GM18505 (cell line): ENCODE data around the gene DDB1.

Experiments
- ATAC-seq: cut with Tn5 transposase; IDR thresholded peaks from one replicate; pipeline ENCODE4 v1.9.1; 2021; ENCODE audit not compliant: unreplicated experiment
- POLR2A ChIP-seq: IDR thresholded peaks from 4 replicates; pipeline ENCODE4 v1.6.1; 2011; ENCODE audit warnings: borderline replicate concordance; ENCODE audit not compliant: insufficient read depth, insufficient read length; ENCODE audit errors: extremely low read depth

The DDB1 gene

GRCh38 chr11:61362542-61362875, 29.6 kb upstream of the DDB1 start:
- TF ChIP-seq POLR2A = no peak
- peak; percentile 1 for ATAC-seq

GRCh38 chr11:61361741-61362541, 29.0 kb upstream of the DDB1 start, which contains the start of the genes CYB561A3 and TMEM138:
Gene CYB561A3, minus strand, starts transcription at chr11:61361882. Its CDS starts 5,169 bp downstream, at chr11:61356713.
Gene TMEM138, plus strand, starts transcription at chr11:61362374. Its CDS starts 2,017 bp downstream, at chr11:61364391.
- peak; percentile 77 for ATAC-seq
- TF ChIP-seq POLR2A = peak; percentile 99

DNA sequence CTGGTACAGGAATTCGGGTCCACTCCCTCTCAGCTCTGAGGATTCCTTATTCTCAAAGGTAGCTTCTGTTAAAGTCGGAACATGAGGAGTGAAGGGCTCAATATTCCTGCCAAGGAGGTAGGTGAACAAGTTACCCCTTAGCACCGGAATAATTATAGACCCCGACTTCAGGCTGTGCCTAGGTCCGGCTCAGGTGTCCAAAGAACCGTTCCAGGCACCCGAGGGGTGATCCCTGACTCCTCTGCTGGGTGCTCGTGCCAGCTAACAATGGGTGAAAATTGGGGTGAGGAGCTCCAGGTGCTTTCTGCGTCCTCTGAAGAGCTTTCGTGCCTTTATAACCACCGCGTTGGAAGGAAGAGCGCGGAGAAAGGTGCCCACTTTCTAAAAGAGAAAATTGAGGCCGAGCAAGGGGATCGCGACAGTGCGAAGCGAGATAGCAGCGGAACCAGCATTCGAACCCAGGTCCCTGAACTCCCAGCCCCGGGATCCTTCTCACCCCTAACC, 28.4 kb upstream of the DDB1 start:
- no peak for TF ChIP-seq POLR2A
- ATAC-seq = no peak

- no peak for ATAC-seq
- no peak for TF ChIP-seq POLR2A
Observed at GRCh38 chr11:61359516-61359915, 26.6 kb upstream of the DDB1 start.

- TF ChIP-seq POLR2A = no peak
- ATAC-seq = no peak
Observed at GRCh38 chr11:61358566-61358965, 25.7 kb upstream of the DDB1 start.

DNA sequence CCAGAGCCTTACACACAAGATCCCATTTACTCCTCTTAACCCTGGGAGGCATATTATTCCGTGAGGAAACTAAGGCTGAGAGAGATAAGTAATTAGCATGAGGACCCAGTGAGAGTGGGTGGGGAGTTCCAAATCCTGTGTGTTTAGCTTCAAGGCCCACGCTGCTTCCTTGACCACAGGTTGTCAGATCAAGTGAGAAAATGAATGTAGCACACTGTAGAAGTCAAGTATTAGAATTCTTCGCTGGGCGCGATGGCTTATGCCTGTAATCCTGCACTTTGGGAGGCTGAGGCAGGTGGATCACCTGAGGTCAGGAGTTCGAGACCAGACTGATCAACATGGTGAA, 25.0 kb upstream of the DDB1 start:
- no peak for ATAC-seq
- TF ChIP-seq POLR2A = no peak

DNA sequence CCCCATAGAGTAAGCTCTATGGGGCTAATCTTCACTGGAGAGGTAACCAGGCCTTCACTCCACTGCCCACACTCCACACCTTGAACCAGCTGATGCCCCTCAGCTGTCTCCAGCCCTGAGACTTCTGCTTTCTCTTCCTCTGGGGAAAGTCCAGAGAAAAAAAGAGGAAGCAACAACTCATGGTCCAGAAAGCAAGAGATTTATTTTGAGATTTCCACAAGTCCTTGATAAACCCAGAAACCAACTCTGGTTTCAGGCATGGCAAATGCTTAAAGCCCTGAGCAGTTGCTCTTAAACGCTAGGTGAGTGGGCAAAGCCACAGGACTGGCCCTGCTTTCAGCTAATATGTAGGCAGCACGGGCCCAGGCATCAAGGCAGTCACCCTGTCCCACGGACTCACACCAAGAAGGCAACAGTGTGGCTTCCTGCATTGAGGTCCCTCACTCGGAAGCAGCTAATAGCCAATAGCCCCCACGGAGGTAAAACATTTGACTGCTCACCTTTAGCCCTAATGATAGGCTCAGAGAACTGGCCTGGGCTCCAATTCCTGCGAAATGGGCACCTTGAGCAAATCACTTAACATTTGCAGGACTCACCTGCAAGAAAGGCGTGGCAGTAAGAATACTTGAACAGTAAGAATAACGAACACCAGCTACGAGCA, 24.5 kb upstream of the DDB1 start:
- TF ChIP-seq POLR2A = peak; percentile 44
- peak; percentile 44 for ATAC-seq

DNA sequence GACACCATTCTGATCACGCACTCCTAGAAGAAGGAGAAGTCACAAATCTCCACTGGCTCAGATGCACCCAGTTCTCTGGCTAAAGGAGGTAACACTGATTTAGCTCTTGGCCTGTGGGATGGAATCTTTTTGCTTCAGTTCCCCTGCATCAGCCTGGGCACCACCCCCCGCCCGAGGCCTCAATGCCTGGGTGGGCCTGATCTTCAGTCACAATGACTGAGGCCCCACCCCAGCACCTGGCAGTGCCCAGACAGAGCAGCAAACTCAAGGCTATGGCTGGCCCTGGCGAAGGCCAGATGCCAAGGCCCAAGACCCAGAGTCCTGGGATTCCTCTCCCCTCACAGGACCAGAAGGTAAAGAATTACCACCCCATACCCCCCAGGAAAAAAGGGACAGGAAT, 23.8 kb upstream of the DDB1 start:
- no peak for ATAC-seq
- TF ChIP-seq POLR2A = no peak

DNA sequence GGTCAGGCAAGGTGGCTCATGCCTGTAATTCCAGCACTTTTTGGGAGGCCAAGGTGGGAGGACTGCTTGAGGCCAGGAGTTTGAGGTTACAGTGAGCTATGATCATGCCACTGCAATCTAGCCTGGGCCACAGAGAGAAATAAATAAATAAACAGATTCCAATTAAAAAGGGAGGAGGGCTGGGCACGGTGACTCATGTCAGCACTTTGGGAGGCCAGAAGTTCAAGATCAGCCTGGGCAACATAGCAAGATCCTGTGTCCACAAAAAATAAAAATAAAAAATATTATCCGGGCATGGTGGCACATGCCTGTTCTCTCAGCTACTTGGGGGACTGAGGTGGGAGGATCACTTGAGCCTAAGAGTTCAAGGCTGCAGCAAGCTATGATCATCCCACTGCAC, 21.3 kb upstream of the DDB1 start:
- ATAC-seq = no peak

DNA sequence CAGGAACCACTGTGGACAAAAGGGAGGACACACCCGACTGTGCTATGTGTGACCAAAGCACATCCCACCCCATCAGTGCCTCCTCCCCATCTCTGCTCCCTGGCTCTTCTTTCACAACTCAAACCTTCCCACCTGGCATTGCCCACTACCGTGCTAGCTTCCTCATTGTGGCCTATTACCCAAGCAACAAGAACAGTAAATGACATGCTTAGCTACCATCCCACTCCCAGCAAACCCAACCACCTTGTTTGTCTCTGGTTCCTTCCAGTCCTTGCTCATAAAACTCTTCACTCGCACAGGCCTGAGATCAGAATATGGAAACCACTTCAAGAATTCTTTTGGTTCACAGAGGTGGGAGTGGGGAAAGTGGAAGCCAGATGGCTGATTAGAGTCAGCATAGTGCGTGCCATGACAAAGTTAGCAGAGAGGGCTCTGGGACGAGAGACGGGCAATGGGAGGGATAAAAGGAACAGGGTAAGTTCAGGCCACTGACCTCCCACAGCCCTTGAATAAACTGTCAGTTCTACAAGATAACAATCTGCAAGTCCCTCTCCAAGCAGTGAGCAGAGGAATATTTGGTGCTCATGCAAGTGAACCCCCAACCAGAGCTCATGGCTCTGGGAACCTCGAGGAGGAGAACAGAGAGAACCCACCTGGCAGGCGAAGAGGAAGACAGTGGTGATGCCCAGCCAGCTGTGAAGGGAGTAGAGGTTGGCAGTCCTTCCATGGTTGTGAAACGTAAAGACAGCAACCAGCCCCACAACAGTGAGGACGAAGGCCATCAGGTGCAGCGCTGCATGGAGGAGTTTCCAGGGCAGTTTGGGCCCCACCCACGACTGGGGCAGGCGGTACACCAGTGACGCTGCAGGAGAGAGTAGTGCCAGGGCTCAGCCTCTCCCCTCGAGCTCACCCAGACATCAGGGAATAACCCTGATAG, 20.5 kb upstream of the DDB1 start:
- TF ChIP-seq POLR2A = no peak

More for the DNA sequence above, 21.3 kb upstream of the DDB1 start:
- TF ChIP-seq POLR2A = no peak

GRCh38 chr11:61352038-61352437, 19.1 kb upstream of the DDB1 start:
- no peak for ATAC-seq
- no peak for TF ChIP-seq POLR2A

More for the DNA sequence above, 20.5 kb upstream of the DDB1 start:
- ATAC-seq = no peak

DNA sequence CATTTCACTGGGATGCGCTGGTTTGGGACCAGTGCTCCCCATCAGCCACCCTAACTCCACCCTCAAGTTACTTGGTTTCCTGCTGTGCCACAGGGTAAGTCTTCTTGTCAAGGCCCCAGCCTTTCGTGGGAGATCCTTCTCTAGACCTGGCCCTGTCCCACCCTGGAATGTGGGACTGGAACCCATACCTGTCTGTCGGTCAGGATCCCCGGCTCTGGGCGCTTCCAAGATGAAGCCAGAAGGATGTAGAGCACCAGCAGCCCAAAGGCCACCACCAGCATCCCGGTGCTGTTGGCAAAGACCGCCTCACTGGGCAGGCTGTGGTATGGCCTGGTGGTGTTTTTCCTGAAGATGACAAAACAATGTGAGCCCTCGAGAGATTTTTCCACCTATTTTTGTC, 17.9 kb upstream of the DDB1 start:
- TF ChIP-seq POLR2A = no peak
- no peak for ATAC-seq

- ATAC-seq = no peak
- no peak for TF ChIP-seq POLR2A
Observed at GRCh38 chr11:61350336-61350735, 17.4 kb upstream of the DDB1 start.

GRCh38 chr11:61349916-61350315, 17.0 kb upstream of the DDB1 start:
- ATAC-seq = no peak

More at GRCh38 chr11:61349916-61350315, 17.0 kb upstream of the DDB1 start:
- TF ChIP-seq POLR2A = no peak
